Activated CD8-positive, alpha-beta memory T cell treated with anti-CD3 and anti-CD28 coated beads, Interleukin-2, amount 50 U/mL, for 1 hour (primary cell): ENCODE results near the gene TMEFF2.

Source experiments
- DNase-seq: peaks from one replicate; pipeline ENCODE4 v3.0.0-alpha.2; 2020; ENCODE audit errors: extremely low read depth

TMEFF2 gene

GRCh38 chr2:191970867-191971266 is 223.9 kb downstream of the TMEFF2 start:
- no peak for DNase-seq

DNA sequence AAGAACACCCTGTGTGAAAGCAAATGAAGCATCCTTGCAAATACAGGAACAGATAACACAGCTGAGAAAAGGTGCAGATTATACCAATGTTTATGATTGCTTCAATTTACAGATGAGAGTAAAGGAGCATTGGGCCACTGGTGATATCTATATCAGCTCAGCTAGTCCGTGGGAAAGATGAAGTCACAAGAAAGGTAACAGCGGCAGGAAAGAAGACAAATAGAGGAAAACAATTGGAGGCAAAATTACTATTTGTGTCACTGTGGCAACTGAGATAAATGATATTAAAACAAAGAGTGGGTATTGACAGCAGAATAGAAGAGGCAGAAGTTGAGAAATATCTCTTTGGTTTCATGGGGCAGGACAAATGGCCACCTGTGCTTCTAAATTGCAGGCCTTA is 226.6 kb downstream of the TMEFF2 start:
- DNase-seq: no peak

- DNase-seq: no peak
These were observed 229.0 kb downstream of the TMEFF2 start for GRCh38 chr2:191965733-191966132.

DNA sequence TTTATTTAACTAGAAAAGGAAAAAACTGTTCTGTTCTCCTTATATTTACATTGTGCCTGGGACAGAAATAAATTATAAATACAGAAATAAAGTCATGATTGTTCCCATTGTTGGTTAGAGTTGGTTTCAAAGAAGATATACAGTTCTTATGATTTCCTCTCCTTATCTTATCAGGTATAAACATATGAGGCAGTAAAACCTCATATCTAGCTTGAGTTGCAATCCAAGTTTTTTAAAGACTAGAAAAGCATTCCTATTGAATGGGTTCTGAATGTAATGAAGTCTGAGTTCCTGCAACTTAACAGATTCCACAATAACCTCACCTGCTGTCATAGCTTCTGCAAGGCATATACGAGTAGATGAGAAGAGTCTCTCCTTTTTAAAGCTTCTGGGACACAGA is 233.2 kb downstream of the TMEFF2 start:
- no peak for DNase-seq

DNA sequence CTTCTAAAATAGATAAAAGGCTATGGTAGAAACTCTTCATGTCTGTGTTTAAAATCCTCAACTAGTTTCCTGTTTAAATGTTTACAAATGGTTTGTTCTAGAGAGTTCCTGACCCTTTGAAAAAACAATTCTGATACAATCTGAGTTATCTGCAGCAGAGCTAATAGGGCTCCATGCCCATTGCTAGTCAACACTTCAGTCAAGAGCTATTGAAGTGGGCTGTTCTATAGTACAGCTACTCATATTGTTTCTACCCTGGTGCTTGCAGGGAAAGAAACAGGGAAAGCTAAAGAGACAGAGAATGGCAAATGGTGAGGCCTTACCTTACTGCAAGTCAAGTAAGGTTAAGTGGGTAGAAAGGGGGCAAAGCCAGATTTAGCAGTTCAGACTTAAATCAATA is 235.5 kb downstream of the TMEFF2 start:
- DNase-seq: no peak

GRCh38 chr2:191957996-191958860 is 236.5 kb downstream of the TMEFF2 start:
- DNase-seq: no peak

- DNase-seq: no peak
These were observed 240.3 kb downstream of the TMEFF2 start for GRCh38 chr2:191954451-191954850.

- no peak for DNase-seq
These were observed 242.0 kb downstream of the TMEFF2 start for GRCh38 chr2:191952515-191953270.

- DNase-seq: no peak
These were observed 242.9 kb downstream of the TMEFF2 start for GRCh38 chr2:191951832-191952231.

DNA sequence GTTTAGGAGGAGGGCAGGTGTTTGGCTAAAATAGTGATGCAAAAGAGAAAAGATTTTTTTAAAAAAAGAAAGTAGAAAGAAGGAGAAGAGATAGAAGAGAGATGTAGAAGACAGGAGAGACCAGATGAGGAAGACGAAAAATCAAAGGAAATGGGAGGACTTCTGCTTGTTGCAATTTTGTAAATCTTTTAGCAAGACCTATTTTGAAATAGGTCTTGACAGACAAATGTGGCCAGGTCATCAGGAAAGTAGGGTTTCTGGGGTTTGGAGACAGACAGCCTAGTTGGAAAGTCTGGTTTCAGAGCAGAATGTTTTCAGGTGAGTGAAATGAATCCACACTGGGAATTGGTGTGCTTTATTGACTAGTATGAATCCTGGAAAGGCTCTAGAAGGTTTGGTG is 243.4 kb downstream of the TMEFF2 start:
- no peak for DNase-seq

- no peak for DNase-seq
These were observed 244.4 kb downstream of the TMEFF2 start for GRCh38 chr2:191950132-191950874.

DNA sequence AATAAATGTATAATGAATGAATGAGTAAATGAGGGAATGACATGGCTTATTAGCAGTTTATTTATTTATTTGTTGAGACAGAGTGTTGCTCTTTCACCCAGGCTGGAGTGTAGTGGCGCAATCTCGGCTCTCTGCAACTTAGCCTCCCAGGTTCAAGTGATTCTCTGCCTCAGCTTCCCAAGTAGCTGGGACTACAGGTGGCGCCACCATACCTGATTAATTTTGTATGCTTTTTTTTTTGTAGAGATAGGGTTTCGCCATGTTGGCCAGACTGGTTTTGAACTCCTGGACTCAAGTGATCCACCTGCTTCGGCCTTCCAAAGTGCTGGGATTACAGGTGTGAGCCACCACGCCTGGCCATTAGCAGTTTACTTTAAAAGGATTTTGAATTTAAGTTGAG is 247.5 kb downstream of the TMEFF2 start:
- DNase-seq: no peak

DNA sequence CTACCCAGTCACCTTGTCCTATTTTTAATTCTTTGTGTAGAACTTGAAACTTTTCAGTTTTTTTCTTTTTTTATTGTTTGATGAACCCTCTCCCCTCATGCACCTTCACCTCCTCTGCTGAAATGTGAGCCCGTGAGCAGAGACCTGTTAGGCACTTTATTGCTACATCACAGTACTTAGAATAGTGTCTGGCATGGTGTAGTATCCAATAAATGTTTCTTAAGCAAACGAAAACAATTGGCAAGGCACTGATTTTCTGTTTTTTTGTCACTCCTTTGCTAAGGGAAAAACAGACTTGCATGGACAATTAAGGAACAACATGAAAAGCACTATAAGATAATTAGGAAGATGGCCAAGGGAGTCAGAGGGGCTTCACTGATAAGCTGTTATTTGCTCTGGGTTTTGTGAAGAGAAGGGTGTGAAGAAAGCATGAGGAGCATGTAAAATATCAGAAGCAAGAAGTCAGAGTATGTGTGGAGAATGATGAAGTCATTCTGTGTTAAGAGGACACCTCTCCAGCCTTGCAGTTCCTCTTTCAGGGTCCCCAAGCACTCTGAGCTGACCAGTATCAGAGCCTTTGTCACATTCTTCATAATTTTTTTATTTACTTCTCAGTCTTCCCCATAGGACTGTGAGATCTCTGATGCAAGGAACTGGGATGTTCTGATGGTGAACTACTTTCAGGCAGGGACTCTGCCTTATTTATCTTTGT is 248.1 kb downstream of the TMEFF2 start:
- DNase-seq: no peak

- no peak for DNase-seq
These were observed 249.1 kb downstream of the TMEFF2 start for GRCh38 chr2:191945623-191946022.

DNA sequence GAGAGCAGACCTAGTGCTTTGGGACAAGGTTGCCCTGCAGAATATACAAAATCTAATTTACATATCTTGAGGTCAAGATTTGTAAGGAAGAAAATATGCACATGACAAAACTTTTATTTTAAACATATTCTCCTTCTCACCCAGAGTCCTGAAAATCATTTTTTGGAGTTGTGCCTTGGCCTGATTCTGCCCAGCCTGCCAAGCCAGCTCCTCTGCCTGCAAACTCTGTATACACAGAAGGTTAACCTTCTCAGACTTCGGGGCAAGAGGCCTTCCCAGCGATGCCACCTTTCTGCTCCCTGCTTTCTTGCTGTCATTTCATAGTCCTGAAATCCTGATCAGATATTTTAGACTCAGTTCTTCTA is 252.0 kb downstream of the TMEFF2 start:
- DNase-seq: no peak

GRCh38 chr2:191942090-191942738 is 252.5 kb downstream of the TMEFF2 start:
- no peak for DNase-seq

GRCh38 chr2:191941376-191941929 is 253.3 kb downstream of the TMEFF2 start:
- DNase-seq: no peak

- no peak for DNase-seq
These were observed 256.0 kb downstream of the TMEFF2 start for GRCh38 chr2:191938779-191939178.

- no peak for DNase-seq
These were observed 257.8 kb downstream of the TMEFF2 start for GRCh38 chr2:191936882-191937405.

GRCh38 chr2:191935247-191935646 is 259.5 kb downstream of the TMEFF2 start:
- no peak for DNase-seq
